Choroid plexus epithelial cell (primary cell): ENCODE measurements around the gene NT5M.

Experiments used
- DNase-seq: peaks from one replicate; pipeline ENCODE4 v3.0.0-alpha.2; 2010; ENCODE audit warnings: low read depth
- H3K4me3 ChIP-seq: 2 replicates; pipeline ENCODE4 v1.5.1; 2011; ENCODE audit warnings: low read depth, mild to moderate bottlenecking, control low read depth, low read length, moderate library complexity
- TF ChIP-seq, protein P1 (sequence below): conservative IDR thresholded peaks from 2 replicates; pipeline ENCODE4 v1.5.1; 2011; ENCODE audit warnings: low read depth, mild to moderate bottlenecking, control low read depth, inconsistent platforms, low read length, moderate library complexity

Gene NT5M

DNA sequence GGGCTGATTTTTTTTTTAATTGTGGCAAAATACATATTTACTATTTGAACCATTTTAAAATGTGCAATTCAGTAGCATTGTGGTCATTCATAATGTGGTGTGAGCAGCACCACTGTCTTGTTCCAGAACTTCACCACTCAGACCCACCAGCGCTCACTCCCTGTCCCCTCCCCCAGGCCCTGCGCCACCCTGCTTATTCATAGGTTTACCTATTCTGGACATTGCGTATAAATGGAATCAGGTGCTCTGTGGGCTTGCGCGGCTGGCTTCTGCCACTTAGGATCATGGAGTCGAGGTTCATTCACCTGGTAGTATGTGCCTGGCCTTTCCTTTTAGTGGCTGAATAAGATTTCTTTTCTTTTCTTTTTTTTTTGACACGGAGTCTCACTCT lies 59.4 kb downstream of the NT5M start:
- no peak overlapping the region for H3K4me3 ChIP-seq
- DNase-seq: no peak
- TF ChIP-seq, protein P1, sequence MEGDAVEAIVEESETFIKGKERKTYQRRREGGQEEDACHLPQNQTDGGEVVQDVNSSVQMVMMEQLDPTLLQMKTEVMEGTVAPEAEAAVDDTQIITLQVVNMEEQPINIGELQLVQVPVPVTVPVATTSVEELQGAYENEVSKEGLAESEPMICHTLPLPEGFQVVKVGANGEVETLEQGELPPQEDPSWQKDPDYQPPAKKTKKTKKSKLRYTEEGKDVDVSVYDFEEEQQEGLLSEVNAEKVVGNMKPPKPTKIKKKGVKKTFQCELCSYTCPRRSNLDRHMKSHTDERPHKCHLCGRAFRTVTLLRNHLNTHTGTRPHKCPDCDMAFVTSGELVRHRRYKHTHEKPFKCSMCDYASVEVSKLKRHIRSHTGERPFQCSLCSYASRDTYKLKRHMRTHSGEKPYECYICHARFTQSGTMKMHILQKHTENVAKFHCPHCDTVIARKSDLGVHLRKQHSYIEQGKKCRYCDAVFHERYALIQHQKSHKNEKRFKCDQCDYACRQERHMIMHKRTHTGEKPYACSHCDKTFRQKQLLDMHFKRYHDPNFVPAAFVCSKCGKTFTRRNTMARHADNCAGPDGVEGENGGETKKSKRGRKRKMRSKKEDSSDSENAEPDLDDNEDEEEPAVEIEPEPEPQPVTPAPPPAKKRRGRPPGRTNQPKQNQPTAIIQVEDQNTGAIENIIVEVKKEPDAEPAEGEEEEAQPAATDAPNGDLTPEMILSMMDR: no peak

DNA sequence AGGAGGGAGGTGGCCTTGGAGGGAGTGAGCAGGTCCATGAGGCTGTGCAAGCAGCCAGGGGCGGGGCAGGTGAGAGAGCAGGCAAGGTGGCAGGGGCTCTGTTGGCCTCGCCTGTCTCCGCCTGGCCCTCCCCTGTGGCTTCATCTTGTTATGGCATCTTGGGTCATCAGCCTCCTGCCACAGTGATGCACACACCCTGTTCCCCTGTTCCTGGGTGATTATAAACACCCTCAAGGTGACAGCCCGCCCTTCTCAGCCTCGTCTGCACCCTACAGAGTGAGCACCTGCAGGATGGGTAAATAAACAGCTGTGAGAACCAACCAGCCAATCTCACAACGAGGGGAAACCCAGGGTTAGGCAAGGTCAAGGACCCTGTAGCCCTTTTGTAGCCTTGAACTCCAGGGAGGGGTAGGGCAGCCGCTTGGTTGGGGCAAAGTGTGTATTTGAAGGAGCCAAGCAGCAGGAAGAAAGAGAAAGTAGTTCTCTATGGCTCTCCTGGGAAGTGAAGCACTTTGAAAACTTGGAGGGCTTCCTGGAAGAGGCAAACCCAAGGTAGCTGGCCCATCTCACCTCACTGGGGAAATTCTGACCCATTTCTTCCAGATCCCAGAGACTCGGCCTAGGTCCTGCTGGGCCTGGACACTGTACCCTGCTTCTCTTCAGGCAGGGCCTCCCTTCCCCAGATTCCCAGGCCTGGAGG lies 60.6 kb downstream of the NT5M start:
- no peak for DNase-seq
- no peak overlapping the region for H3K4me3 ChIP-seq
- TF ChIP-seq, protein P1: no peak

DNA sequence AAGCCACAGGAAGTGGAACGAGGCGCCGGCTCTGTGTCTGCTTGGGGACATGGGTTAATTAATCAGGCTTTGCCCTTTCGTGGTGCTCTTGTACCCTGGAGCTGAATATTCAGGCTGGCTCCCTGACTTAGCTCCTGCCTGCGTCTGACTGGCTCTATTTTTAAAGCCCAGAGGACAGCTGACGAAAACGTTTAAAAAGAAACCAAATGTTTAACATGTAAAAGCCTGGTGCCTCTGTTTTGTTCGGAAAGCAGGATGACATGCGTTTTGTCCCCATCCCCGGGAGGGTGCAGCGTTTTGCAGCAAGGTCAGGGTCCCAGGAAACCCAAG lies 61.1 kb downstream of the NT5M start:
- no peak overlapping the region for H3K4me3 ChIP-seq
- TF ChIP-seq, protein P1: no peak
- DNase-seq: no peak

DNA sequence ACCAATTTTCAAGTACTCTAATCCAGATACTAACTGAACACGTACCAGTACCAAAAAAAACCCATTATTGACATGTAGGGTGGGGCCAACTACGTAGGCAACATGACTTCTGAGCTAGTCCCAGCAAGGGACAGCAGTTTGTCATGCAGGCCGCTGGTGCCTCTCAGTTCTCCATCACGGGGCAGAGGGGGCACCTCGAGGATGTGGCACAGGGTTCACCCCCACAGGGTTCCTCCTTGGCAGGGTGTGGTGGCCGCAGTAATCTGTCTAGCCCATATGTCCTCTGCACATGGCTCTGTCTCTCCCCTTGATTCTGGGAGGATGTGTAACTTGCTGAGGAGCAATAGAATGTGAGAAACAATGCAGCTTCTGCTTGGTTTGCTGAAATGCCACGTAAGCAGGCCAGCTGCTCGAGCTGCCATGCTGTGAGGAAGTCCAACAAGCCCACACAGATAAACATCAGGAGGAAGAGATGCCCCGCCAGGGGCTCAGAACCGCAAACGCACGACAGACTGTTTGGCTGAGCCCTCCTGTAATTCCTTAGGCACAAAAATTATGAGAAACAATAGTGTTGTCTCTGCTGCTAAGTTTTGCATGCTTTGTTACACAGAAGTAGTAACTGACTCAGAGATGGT lies 62.4 kb downstream of the NT5M start:
- no peak for DNase-seq
- H3K4me3 ChIP-seq: no peak overlapping the region
- TF ChIP-seq, protein P1: no peak

DNA sequence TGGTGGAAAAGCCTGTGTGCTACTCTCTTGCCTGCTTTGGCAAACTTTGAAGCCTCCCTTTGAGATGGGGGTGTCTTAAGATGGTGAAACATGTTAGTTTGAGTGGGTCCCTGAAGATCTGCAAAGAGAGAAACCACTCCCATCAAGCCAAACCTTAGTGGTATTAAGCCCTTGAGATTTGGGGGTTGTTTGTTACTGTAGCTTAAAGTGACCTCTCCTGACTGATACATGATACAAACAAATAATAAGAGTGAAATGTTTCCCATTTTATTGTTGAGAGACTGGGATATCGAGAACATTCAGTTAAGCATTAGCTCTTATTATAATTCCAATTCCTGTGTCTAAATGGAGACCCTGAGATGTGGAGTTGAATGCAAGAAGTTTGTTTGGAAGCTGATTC lies 63.1 kb downstream of the NT5M start:
- H3K4me3 ChIP-seq: no peak overlapping the region
- TF ChIP-seq, protein P1: no peak
- DNase-seq: no peak

DNA sequence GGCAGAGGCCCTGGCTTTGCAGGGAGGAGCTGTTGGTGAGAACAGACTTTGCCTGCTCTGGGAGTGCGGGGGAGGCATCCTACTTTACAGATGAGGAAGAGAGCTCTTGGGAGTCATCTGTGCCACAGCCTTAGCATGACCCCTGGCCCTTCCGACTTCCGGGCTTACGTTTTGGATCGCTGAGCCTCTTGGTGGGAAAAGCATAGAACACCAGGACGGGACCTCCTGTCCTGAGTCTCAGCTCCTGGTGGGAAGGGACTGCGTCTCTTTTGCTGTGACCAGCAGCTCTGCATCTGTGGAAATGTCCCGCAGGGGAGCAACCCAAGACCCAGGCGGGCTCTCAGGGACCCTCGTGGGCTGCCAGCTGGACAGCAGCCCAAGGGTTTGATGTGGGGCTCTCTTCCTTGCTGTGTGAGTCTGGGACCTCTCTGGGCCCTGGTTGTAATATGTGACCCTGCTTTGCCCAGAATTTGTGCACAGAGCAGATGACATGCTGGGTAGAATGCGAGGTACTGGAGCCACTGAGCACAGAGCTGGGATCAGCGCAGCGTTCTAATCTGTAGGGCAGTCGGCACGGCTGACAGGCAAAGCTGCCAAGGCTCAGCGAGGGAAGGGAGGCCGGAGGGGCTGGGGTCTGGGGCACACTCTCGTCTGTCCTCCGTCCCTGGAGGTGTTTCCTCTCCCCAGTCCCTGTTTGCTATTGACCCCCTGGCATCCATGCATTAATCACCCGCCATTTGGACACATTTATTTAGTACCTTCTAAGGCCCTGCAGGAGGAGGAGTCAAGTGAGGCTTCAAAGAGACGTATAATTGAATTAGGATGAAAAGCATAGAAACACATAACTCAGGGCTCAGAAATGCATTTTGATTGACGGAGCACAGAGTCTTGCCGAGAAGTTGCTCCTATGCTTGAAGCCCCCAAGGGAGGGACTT lies 64.0 kb downstream of the NT5M start:
- H3K4me3 ChIP-seq: no peak overlapping the region
- no peak for DNase-seq

More for the DNA sequence above, 64.0 kb downstream of the NT5M start:
- TF ChIP-seq, protein P1: no peak
